Vagina (tissue), 2 donors: Measurements from ENCODE around the gene BEAN1. TPM values are rescaled to one million over a fixed set of nuclear protein-coding genes. Genes with fewer than 3 reads are reported as not detected.

ENCODE experiments used
- DNase-seq, 2 donors: peaks; one replicate each; pipeline ENCODE4 v3.0.0-alpha.2; 2017; ENCODE audit errors: extremely low spot score in 2 of 2
- H3K27ac ChIP-seq: fragments of 200-600 bp; sonication (generic); one replicate; pipeline ENCODE4 v1.5.1; 2019
- H3K27me3 ChIP-seq: fragments of 200-600 bp; sonication (generic); one replicate; pipeline ENCODE4 v1.5.1; 2019
- H3K36me3 ChIP-seq, 2 donors: fragments of 200-600 bp; sonication (generic); one replicate each; pipeline ENCODE4 v1.5.1; 2017 to 2019
- H3K4me1 ChIP-seq: fragments of 200-600 bp; sonication (generic); one replicate; pipeline ENCODE4 v1.5.1; 2019
- H3K4me3 ChIP-seq, 2 donors: fragments of 200-600 bp; sonication (generic); 1 replicate in 1 of 2; 2 replicates in 1 of 2; pipeline ENCODE4 v1.5.1; 2016 to 2019
- H3K9me3 ChIP-seq: fragments of 200-600 bp; sonication (generic); one replicate; pipeline ENCODE4 v1.5.1; 2019
- POLR2A ChIP-seq, 2 donors: fragments of 450-650 bp; IDR thresholded peaks; one replicate each; pipeline ENCODE4 v1.6.1; 2017; ENCODE audit warnings: antibody characterized with exemption in 2 of 2, mild to moderate bottlenecking in 2 of 2, moderate library complexity in 2 of 2
- POLR2AphosphoS5 ChIP-seq, 2 donors: sonication (generic); formaldehyde crosslinking; IDR thresholded peaks; one replicate each; pipeline ENCODE4 v1.9.0; 2017; ENCODE audit warnings: antibody characterized with exemption in 2 of 2, mild to moderate bottlenecking in 2 of 2, low read depth in 1 of 2; ENCODE audit not compliant: insufficient read depth in 1 of 2
- intact Hi-C: fragments of 100-400 bp; cut with DNase I; formaldehyde crosslinking; loops from one replicate; pipeline ENCODE4 v1.15.1; 2023
- total RNA-seq: library from RNA; depleted of rRNA; stranded (reverse); fragments of >200 nt; gene quantifications from one replicate; pipeline ENCODE4 v1.2.3, GENCODE V29; 2016
- TF ChIP-seq, protein P1 (sequence below), 3 experiments: fragments of 450-650 bp in 2 of 3; fragments of 200-600 bp in 1 of 3; sonication (generic) in 1 of 3; IDR thresholded peaks; one replicate each; pipeline ENCODE4 v1.5.1; 2017 to 2019; ENCODE audit warnings: antibody characterized with exemption in 3 of 3, mild to moderate bottlenecking in 2 of 3, moderate library complexity in 2 of 3

BEAN1 gene
- total RNA-seq, 1 donor from 2014 or later = not detected

DNA sequence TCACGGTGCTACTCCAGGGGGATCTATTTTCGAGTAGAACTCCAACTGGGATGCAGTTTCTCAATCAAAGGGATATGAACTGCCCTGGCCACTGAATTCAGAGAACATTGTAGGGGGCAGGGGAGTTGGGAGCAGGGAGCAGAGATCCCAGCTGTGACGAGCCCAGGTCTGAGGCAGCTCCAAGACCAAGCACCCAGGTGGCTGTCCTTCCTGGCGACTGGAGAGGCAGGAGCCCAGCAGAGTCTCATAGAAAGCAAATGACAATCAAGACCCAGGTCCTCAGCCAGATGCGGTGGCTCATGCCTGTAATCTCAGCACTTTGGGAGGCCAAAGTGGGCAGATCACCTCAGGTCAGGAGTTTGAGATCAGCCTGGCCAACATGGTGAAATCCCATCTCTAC lies 62.7 kb downstream of the BEAN1 start:
- Histone ChIP-seq H3K4me3 (no peak overlapping the region), H3K9me3 (no peaks in the 10 kb centered on the region), H3K36me3 (no peaks in the 10 kb centered on the region), H3K27ac (no peak overlapping the region), H3K4me1 (peaks cover 12% of the 10 kb centered on the region), H3K27me3 (no peaks in the 10 kb centered on the region)
- intact Hi-C loops = loop anchor here (10.0 kb wide), 1 partner anchor 115 kb away; the partner anchor contains the start of gene CMTM3
- no peak for TF ChIP-seq POLR2A (IDR thresholded peaks at IDR 0.05)
- TF ChIP-seq, protein P1, sequence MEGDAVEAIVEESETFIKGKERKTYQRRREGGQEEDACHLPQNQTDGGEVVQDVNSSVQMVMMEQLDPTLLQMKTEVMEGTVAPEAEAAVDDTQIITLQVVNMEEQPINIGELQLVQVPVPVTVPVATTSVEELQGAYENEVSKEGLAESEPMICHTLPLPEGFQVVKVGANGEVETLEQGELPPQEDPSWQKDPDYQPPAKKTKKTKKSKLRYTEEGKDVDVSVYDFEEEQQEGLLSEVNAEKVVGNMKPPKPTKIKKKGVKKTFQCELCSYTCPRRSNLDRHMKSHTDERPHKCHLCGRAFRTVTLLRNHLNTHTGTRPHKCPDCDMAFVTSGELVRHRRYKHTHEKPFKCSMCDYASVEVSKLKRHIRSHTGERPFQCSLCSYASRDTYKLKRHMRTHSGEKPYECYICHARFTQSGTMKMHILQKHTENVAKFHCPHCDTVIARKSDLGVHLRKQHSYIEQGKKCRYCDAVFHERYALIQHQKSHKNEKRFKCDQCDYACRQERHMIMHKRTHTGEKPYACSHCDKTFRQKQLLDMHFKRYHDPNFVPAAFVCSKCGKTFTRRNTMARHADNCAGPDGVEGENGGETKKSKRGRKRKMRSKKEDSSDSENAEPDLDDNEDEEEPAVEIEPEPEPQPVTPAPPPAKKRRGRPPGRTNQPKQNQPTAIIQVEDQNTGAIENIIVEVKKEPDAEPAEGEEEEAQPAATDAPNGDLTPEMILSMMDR (IDR thresholded peaks at IDR 0.05) = no peak
- TF ChIP-seq POLR2AphosphoS5 (IDR thresholded peaks at IDR 0.05; ENCODE audit: insufficient read depth in 1 of 2, low read depth in 1 of 2) = no peak
- no peak for DNase-seq

GRCh38 chr16:66490774-66491715 lies 64.0 kb downstream of the BEAN1 start:
- no peak for DNase-seq
- intact Hi-C loops = no loop called here
- TF ChIP-seq, protein P1 (IDR thresholded peaks at IDR 0.05) = no peak
- TF ChIP-seq POLR2A (IDR thresholded peaks at IDR 0.05) (no peak), POLR2AphosphoS5 (IDR thresholded peaks at IDR 0.05; ENCODE audit: insufficient read depth in 1 of 2, low read depth in 1 of 2) (no peak)
- Histone ChIP-seq H3K27ac (no peak overlapping the region), H3K36me3 (no peaks in the 10 kb centered on the region), H3K27me3 (no peaks in the 10 kb centered on the region), H3K9me3 (no peaks in the 10 kb centered on the region), H3K4me1 (peaks cover 12% of the 10 kb centered on the region), H3K4me3 (no peak overlapping the region)

GRCh38 chr16:66491716-66492064 lies 64.6 kb downstream of the BEAN1 start:
- no peaks in the 10 kb centered on the region for H3K9me3 ChIP-seq
- no peak for DNase-seq
- intact Hi-C loops = no loop called here
- no peak for TF ChIP-seq POLR2A (IDR thresholded peaks at IDR 0.05)
- TF ChIP-seq POLR2AphosphoS5 (IDR thresholded peaks at IDR 0.05; ENCODE audit: insufficient read depth in 1 of 2, low read depth in 1 of 2) = no peak
- TF ChIP-seq, protein P1 (IDR thresholded peaks at IDR 0.05) = no peak
- no peaks in the 10 kb centered on the region for H3K36me3 ChIP-seq
- H3K27ac ChIP-seq = no peak overlapping the region
- peaks cover 8% of the 10 kb centered on the region for H3K4me1 ChIP-seq
- no peak overlapping the region for H3K4me3 ChIP-seq
- H3K27me3 ChIP-seq = no peaks in the 10 kb centered on the region

- Histone ChIP-seq H3K27me3 (no peaks in the 10 kb centered on the region), H3K9me3 (no peaks in the 10 kb centered on the region), H3K36me3 (no peaks in the 10 kb centered on the region), H3K4me1 (no peaks in the 10 kb centered on the region), H3K4me3 (no peak overlapping the region), H3K27ac (no peak overlapping the region)
- TF ChIP-seq, protein P1 (IDR thresholded peaks at IDR 0.05) = no peak
- no peak for TF ChIP-seq POLR2A (IDR thresholded peaks at IDR 0.05)
- no peak for TF ChIP-seq POLR2AphosphoS5 (IDR thresholded peaks at IDR 0.05; ENCODE audit: insufficient read depth in 1 of 2, low read depth in 1 of 2)
- DNase-seq = no peak
- intact Hi-C loops = no loop called here
Measured at GRCh38 chr16:66493490-66494401, 66.7 kb downstream of the BEAN1 start.
